GM19463 (cell line): ENCODE data around the gene TXK.

Source experiments
- ATAC-seq: cut with Tn5 transposase; IDR thresholded peaks from one replicate; pipeline ENCODE4 v1.9.1; 2021; ENCODE audit warnings: mild to moderate bottlenecking, moderate library complexity; ENCODE audit not compliant: unreplicated experiment

Gene TXK

DNA sequence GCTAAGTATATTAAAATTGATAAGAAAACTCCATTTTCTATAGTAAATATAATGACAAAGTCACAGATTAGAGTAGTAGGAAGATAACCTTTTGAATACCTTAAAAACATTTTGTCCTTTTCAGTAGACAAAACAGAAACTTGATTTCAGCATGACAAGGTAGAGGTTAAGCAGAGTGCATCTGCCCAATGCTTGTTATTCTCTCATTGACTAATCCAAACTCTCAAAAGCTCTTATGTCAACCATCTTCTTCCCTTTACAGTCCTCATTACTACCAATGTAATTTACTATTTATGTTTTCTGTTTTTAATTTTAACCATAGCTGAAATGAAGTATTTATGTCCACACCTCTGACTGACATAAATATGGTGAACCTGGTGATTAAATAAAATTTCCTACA is 106.4 kb downstream of the TXK start:
- ATAC-seq, result peak; percentile 84

DNA sequence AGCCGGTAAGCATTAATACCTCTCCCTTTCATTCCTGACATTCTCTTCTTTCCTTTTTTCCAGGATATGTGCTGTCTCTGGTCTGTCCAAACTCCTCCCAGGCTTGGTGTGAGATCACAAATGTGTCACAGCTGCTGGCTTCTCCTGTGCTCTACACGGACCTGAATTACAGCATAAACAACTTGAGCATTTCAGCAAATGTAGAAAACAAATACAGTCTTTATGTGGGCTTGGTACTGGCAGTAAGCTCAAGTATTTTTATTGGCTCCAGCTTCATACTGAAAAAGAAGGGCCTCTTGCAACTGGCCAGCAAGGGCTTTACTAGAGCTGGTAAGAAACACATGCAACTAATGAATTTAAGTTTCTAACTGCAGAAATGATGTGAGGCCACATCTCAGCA is 109.0 kb downstream of the TXK start:
- no peak for ATAC-seq

DNA sequence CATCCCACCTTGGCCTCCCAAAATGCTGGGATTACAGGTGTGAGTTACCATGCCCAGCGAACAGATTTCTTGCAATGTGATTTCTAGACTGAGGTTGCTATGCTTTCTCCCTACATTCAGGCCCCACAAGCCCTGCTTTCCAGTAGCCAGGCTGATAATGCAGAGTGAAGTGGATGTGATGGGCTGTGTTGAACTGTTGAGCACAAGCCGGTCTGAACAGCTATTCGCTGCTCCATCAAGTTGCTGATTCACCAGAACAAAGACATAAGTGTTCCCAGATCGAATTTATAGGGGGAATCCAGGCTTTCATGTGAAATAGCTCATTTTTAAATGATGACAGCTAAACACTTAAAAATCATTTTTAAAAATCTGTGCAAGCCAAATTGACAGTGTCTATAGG is 109.5 kb downstream of the TXK start:
- no peak for ATAC-seq

DNA sequence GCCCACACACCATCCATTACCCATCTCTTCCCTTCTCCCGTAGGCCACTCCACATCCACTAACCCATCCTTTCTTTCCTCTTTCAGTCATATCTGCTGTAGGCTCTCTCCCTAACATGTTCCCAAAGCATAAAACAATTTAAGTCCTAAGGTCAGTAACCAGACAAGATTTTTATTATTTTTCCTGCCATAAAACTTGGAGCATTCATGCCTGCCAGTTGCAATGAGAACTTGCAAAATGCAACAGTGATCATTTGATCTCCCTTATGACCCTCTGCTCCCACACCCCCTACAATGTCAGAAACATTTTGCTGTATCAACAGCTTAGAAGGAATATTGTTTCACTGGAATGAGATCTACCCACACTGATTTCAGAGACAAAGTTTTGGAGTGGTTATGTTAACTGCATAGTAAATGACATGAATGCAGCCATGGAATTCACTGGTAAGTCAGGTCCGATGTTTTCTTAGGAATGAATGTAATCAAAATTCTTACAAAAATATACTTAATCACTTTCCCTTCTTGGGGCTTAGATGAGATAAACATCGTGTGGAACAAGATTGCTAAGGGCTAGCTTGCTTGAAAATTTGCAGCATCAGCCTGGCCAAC is 111.8 kb downstream of the TXK start:
- ATAC-seq, result no peak

DNA sequence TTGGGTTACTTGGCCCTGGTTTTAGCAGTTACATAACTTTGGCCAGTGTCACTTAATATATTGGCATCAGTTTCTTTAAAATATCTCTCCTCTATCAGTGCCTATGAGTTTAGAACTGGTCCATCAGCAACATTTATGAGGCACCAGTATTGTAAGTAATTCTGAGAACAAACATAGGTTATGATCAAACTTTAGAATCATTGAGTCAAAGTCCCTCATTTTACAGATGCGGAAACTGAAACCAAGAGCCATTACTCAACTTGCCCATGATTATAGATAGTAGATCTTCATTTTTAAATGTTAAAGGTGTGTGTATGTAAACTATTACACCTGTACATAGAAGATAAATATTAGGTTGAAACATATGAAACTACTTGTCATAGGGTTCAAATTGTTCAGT is 113.0 kb downstream of the TXK start:
- ATAC-seq, result no peak

DNA sequence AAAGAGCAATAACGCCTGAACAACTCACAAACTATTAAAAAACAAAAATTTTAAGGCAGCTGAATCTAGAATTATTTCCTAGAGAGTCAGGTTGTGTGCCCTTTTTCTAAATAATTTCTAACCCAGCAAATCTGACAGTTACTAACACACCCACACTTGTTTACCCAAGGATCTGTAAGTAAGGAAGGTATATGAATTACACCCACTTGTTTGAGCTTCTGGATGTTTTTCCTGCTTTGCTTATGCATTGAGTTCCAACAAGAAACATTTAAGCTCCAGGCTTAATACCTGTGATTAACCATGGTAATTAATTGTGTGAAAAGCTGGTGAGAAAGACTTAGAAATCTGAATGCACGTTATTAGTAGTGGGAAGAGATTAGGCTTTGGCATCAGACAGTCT is 115.9 kb downstream of the TXK start:
- ATAC-seq, result no peak

DNA sequence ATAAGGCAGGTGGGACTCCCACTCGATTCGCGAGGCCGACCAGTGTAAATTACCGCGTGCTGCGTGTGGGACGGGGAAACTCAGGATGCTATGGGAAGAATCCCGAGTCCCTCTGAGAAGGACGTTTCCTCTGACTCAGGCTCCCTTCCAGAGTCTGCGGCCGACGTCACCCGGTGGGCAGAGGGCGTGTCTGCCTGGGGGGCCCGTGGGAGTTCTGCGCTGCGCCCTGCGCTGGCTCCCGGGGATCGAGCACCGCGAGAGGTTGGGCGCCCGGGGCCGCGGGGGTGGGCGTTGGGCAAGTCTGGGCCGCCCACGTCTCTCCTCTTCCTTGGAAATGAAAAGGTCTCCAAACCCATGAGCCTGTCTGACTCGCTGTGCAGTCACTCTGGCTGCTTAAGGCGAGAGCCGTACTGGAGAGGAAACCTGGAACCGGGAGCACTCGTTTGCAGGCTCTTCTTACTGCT is 116.9 kb downstream of the TXK start:
- no peak for ATAC-seq
